Liver (tissue), 9 donors: ENCODE measurements around the gene DDX25. TPM values are rescaled to one million over a fixed set of nuclear protein-coding genes. Genes with fewer than 3 reads are reported as not detected.

Experiments
- DNase-seq: peaks from one replicate; pipeline ENCODE4 v3.0.0-alpha.2; 2017; ENCODE audit warnings: low spot score
- H3K27ac ChIP-seq, 2 donors: one replicate each; pipeline ENCODE4 v1.7.0; 2013; ENCODE audit warnings: inconsistent platforms in 2 of 2, low read length in 2 of 2, control low read depth in 1 of 2, low read depth in 1 of 2, mild to moderate bottlenecking in 1 of 2
- H3K27me3 ChIP-seq, 4 donors: one replicate each; pipeline versions ENCODE4 v1.6.1 to v1.7.0; 2013; ENCODE audit warnings: low read length in 3 of 4, inconsistent platforms in 1 of 4, mild to moderate bottlenecking in 1 of 4, moderate library complexity in 1 of 4; ENCODE audit not compliant: control insufficient read depth in 4 of 4, insufficient read depth in 4 of 4
- H3K36me3 ChIP-seq, 4 donors: one replicate each; pipeline versions ENCODE4 v1.6.1 to v1.7.0; 2013; ENCODE audit warnings: low read length in 3 of 4, mild to moderate bottlenecking in 3 of 4, low read depth in 1 of 4, moderate library complexity in 1 of 4; ENCODE audit not compliant: control insufficient read depth in 4 of 4, insufficient read depth in 3 of 4
- H3K4me1 ChIP-seq, 4 donors: one replicate each; pipeline versions ENCODE4 v1.6.1 to v1.7.0; 2013; ENCODE audit warnings: low read length in 3 of 4, mild to moderate bottlenecking in 3 of 4, moderate library complexity in 1 of 4; ENCODE audit not compliant: control insufficient read depth in 4 of 4, insufficient read depth in 4 of 4
- H3K4me3 ChIP-seq, 3 donors: one replicate each; pipeline versions ENCODE4 v1.6.1 to v1.7.0; 2013; ENCODE audit warnings: low read length in 3 of 3, control low read depth in 1 of 3, low read depth in 1 of 3, mild to moderate bottlenecking in 1 of 3
- H3K9ac ChIP-seq, 2 donors: one replicate each; pipeline ENCODE4 v1.7.0; 2013; ENCODE audit warnings: low read length in 2 of 2, mild to moderate bottlenecking in 2 of 2, moderate library complexity in 2 of 2, control low read depth in 1 of 2, low read depth in 1 of 2
- H3K9me3 ChIP-seq, 4 donors: one replicate each; pipeline versions ENCODE4 v1.6.1 to v1.7.0; 2013; ENCODE audit warnings: low read length in 3 of 4; ENCODE audit not compliant: control insufficient read depth in 4 of 4
- EGR1 ChIP-seq, 2 donors: IDR thresholded peaks; 2 replicates each; pipeline ENCODE4 v1.6.1; 2016 to 2018; ENCODE audit warnings: antibody characterized with exemption in 2 of 2, low read depth in 2 of 2
- FOXA1 ChIP-seq: IDR thresholded peaks from 2 replicates; pipeline ENCODE4 v1.6.1; 2016; ENCODE audit warnings: antibody characterized with exemption
- FOXA2 ChIP-seq: IDR thresholded peaks from 2 replicates; pipeline ENCODE4 v1.6.1; 2016; ENCODE audit warnings: antibody characterized with exemption
- GABPA ChIP-seq, 2 donors: IDR thresholded peaks in 1 of 2; conservative IDR thresholded peaks in 1 of 2; 2 replicates each; pipeline ENCODE4 v1.6.1; 2016; ENCODE audit warnings: antibody characterized with exemption in 2 of 2, mild to moderate bottlenecking in 1 of 2, moderate library complexity in 1 of 2
- HNF4A ChIP-seq, 2 donors: conservative IDR thresholded peaks; 2 replicates each; pipeline ENCODE4 v1.6.1; 2016; ENCODE audit warnings: antibody characterized with exemption in 2 of 2, mild to moderate bottlenecking in 2 of 2
- HNF4G ChIP-seq: IDR thresholded peaks from 2 replicates; pipeline ENCODE4 v1.6.1; 2016; ENCODE audit warnings: antibody characterized with exemption
- JUND ChIP-seq, 2 donors: IDR thresholded peaks; 2 replicates each; pipeline ENCODE4 v1.6.1; 2016; ENCODE audit warnings: antibody characterized with exemption in 2 of 2
- NR2F2 ChIP-seq: IDR thresholded peaks from 2 replicates; pipeline ENCODE4 v1.6.1; 2016; ENCODE audit warnings: antibody characterized with exemption
- RAD21 ChIP-seq, 2 donors: IDR thresholded peaks; 2 replicates each; pipeline ENCODE4 v1.6.1; 2016; ENCODE audit warnings: antibody characterized with exemption in 2 of 2, mild to moderate bottlenecking in 2 of 2
- RXRA ChIP-seq, 2 donors: IDR thresholded peaks; 2 replicates each; pipeline ENCODE4 v1.6.1; 2017 to 2018; ENCODE audit warnings: antibody characterized with exemption in 2 of 2, mild to moderate bottlenecking in 1 of 2
- SP1 ChIP-seq: IDR thresholded peaks from 2 replicates; pipeline ENCODE4 v1.6.1; 2018; ENCODE audit warnings: antibody characterized with exemption, mild to moderate bottlenecking
- TAF1 ChIP-seq: conservative IDR thresholded peaks from 2 replicates; pipeline ENCODE4 v1.6.1; 2016; ENCODE audit warnings: antibody characterized with exemption, mild to moderate bottlenecking
- YY1 ChIP-seq: IDR thresholded peaks from 2 replicates; pipeline ENCODE4 v1.6.1; 2016; ENCODE audit warnings: antibody characterized with exemption, mild to moderate bottlenecking
- WGBS: extraction: QIAGEN DNeasy Blood & Tissue Kit; methylation state at CpG from one replicate; pipeline ENCODE4 v1.1.7; 2013; 5-methylcytosine and 5-hydroxymethylcytosine counted together
- polyA plus RNA-seq, 2 donors: library from polyadenylated mRNA; stranded (reverse) in 1 of 2; unstranded in 1 of 2; fragments of 200-250 nt in 1 of 2; fragments of >200 nt in 1 of 2; fragmentation: Nextera tagmentation in 1 of 2; extraction: Ambion mirVana in 1 of 2; gene quantifications; one replicate each; pipeline versions ENCODE4 v1.2.1 to v1.2.3, GENCODE V29; 2013 to 2015
- total RNA-seq, 2 donors: library from RNA; depleted of rRNA; stranded (reverse); fragments of >200 nt; gene quantifications; one replicate each; pipeline ENCODE4 v1.2.3, GENCODE V29; 2014
- TF ChIP-seq, protein P1 (sequence below): IDR thresholded peaks from 2 replicates; pipeline ENCODE4 v1.6.1; 2016; ENCODE audit warnings: antibody characterized with exemption, mild to moderate bottlenecking
- TF ChIP-seq, protein P2 (sequence below): IDR thresholded peaks from 2 replicates; pipeline ENCODE4 v1.6.1; 2016; ENCODE audit warnings: antibody characterized with exemption
- TF ChIP-seq, protein P3 (sequence below): IDR thresholded peaks from 2 replicates; pipeline ENCODE4 v1.6.1; 2016; ENCODE audit warnings: antibody characterized with exemption
- TF ChIP-seq, protein P4 (sequence below): IDR thresholded peaks from 2 replicates; pipeline ENCODE4 v1.6.1; 2016; ENCODE audit warnings: antibody characterized with exemption
- TF ChIP-seq, protein P5 (sequence below): fragments of 150-350 bp; IDR thresholded peaks from 2 replicates; pipeline ENCODE4 v1.5.1; 2017; ENCODE audit warnings: improper control_type of control experiment, low read depth, low read length; ENCODE audit not compliant: missing input control
- donor health status: healthy.
- donor health status: healthy.
- donor health status: healthy.
- donor health status: healthy.
- donor health status: healthy.

DDX25 gene
- total and polyA plus RNA-seq, 4 donors, result 0.07 to 0.79 (median 0.31) TPM

DNA sequence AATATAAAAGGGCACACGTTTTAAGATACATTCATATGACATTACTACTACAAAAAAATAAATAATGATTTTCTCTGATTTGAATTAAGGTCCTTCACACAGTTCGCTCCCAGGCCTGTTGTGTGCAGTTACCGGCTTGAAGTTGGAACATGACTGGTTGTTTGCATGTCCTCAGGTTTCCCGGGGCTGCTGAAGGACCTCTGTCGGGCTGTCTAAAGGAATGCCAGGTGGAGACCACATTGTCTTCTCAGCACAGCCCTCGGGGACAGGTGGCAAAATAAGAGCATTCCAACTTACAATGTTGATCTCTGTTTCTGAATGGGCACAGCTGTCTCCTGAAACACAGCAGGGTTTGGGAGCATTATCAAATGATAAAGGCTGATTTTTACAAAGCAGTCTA lies 56.5 kb downstream of the DDX25 start:
- Histone ChIP-seq H3K9me3 (no peaks in the 10 kb centered on the region), H3K36me3 (peaks cover 0 to 2% (median 0%) of the 10 kb centered on the region in 4 donors), H3K9ac (no peak overlapping the region), H3K4me3 (no peak overlapping the region), H3K27ac (no peak overlapping the region), H3K4me1 (no peaks in the 10 kb centered on the region), H3K27me3 (no peaks in the 10 kb centered on the region)
- 89% methylated on average over 6 of the region's 6 CpGs for WGBS
- no peak for TF ChIP-seq NR2F2
- TF ChIP-seq, protein P1, sequence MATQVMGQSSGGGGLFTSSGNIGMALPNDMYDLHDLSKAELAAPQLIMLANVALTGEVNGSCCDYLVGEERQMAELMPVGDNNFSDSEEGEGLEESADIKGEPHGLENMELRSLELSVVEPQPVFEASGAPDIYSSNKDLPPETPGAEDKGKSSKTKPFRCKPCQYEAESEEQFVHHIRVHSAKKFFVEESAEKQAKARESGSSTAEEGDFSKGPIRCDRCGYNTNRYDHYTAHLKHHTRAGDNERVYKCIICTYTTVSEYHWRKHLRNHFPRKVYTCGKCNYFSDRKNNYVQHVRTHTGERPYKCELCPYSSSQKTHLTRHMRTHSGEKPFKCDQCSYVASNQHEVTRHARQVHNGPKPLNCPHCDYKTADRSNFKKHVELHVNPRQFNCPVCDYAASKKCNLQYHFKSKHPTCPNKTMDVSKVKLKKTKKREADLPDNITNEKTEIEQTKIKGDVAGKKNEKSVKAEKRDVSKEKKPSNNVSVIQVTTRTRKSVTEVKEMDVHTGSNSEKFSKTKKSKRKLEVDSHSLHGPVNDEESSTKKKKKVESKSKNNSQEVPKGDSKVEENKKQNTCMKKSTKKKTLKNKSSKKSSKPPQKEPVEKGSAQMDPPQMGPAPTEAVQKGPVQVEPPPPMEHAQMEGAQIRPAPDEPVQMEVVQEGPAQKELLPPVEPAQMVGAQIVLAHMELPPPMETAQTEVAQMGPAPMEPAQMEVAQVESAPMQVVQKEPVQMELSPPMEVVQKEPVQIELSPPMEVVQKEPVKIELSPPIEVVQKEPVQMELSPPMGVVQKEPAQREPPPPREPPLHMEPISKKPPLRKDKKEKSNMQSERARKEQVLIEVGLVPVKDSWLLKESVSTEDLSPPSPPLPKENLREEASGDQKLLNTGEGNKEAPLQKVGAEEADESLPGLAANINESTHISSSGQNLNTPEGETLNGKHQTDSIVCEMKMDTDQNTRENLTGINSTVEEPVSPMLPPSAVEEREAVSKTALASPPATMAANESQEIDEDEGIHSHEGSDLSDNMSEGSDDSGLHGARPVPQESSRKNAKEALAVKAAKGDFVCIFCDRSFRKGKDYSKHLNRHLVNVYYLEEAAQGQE, result no peak
- no peak for TF ChIP-seq HNF4A (conservative IDR thresholded peaks at IDR 0.05)
- no peak for TF ChIP-seq TAF1
- TF ChIP-seq RAD21 (IDR thresholded peaks at IDR 0.05), result no peak
- no peak for TF ChIP-seq HNF4G
- TF ChIP-seq FOXA1, result no peak
- TF ChIP-seq, protein P2, sequence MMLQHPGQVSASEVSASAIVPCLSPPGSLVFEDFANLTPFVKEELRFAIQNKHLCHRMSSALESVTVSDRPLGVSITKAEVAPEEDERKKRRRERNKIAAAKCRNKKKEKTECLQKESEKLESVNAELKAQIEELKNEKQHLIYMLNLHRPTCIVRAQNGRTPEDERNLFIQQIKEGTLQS, result no peak
- TF ChIP-seq, protein P3, sequence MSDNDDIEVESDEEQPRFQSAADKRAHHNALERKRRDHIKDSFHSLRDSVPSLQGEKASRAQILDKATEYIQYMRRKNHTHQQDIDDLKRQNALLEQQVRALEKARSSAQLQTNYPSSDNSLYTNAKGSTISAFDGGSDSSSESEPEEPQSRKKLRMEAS, result no peak
- no peak for TF ChIP-seq FOXA2
- no peak for TF ChIP-seq GABPA (IDR thresholded peaks at IDR 0.05 in 1 of 2, conservative IDR thresholded peaks at IDR 0.05 in 1 of 2)
- TF ChIP-seq SP1, result no peak
- TF ChIP-seq, protein P4, sequence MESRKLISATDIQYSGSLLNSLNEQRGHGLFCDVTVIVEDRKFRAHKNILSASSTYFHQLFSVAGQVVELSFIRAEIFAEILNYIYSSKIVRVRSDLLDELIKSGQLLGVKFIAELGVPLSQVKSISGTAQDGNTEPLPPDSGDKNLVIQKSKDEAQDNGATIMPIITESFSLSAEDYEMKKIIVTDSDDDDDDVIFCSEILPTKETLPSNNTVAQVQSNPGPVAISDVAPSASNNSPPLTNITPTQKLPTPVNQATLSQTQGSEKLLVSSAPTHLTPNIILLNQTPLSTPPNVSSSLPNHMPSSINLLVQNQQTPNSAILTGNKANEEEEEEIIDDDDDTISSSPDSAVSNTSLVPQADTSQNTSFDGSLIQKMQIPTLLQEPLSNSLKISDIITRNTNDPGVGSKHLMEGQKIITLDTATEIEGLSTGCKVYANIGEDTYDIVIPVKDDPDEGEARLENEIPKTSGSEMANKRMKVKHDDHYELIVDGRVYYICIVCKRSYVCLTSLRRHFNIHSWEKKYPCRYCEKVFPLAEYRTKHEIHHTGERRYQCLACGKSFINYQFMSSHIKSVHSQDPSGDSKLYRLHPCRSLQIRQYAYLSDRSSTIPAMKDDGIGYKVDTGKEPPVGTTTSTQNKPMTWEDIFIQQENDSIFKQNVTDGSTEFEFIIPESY, result no peak
- TF ChIP-seq, protein P5, sequence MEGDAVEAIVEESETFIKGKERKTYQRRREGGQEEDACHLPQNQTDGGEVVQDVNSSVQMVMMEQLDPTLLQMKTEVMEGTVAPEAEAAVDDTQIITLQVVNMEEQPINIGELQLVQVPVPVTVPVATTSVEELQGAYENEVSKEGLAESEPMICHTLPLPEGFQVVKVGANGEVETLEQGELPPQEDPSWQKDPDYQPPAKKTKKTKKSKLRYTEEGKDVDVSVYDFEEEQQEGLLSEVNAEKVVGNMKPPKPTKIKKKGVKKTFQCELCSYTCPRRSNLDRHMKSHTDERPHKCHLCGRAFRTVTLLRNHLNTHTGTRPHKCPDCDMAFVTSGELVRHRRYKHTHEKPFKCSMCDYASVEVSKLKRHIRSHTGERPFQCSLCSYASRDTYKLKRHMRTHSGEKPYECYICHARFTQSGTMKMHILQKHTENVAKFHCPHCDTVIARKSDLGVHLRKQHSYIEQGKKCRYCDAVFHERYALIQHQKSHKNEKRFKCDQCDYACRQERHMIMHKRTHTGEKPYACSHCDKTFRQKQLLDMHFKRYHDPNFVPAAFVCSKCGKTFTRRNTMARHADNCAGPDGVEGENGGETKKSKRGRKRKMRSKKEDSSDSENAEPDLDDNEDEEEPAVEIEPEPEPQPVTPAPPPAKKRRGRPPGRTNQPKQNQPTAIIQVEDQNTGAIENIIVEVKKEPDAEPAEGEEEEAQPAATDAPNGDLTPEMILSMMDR, result no peak
- TF ChIP-seq YY1, result no peak
- TF ChIP-seq RXRA (IDR thresholded peaks at IDR 0.05), result no peak
- no peak for TF ChIP-seq JUND (IDR thresholded peaks at IDR 0.05)
- TF ChIP-seq EGR1 (IDR thresholded peaks at IDR 0.05; ENCODE audit: low read depth in 2 of 2), result no peak
- no peak for DNase-seq
